Measurements from ENCODE around the gene OR10W1.

The OR10W1 gene

GRCh38 chr11:58268142-58268541 is at the start of gene OR10W1:
Gene OR10W1, minus strand, starts transcription at chr11:58268260. Its CDS starts 402 bp downstream, at chr11:58267858.
- in situ Hi-C loops (cut with MboI; ENCODE audit: low sequenced_read_pairs, unreplicated experiment): no loop called here
- no peak for DNase-seq (ENCODE audit: low spot score)
- no peak for TF ChIP-seq CTCF (IDR thresholded peaks at IDR 0.05; ENCODE audit: borderline replicate concordance, control extremely low read depth, extremely low read depth, insufficient read depth, missing control alignments)

- in situ Hi-C loops (cut with MboI; ENCODE audit: low sequenced_read_pairs, unreplicated experiment): no loop called here
- no peak for DNase-seq (ENCODE audit: low spot score)
- TF ChIP-seq CTCF (IDR thresholded peaks at IDR 0.05; ENCODE audit: borderline replicate concordance, control extremely low read depth, extremely low read depth, insufficient read depth, missing control alignments): no peak
These were observed 48.1 kb upstream of the OR10W1 start for GRCh38 chr11:58316142-58316541.

DNA sequence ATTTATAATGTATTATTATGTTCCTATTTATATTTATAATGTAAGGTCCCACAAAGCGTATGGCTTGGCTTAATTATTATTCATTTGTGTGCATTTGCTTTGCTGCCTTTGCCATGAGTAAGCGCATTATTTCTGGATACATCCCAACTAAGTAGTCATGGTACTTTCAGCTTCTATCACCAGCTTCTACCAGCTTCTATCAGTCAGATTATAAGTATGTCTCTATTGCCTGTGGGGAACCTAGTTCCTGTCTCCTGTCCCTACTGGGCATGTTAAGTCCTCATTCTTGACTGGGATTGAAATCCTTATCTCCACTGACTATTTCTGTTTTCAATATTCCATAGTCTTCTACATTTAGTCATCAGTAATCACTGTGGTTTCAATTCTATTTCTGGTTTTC is 33.5 kb upstream of the OR10W1 start:
- in situ Hi-C loops (cut with MboI; ENCODE audit: low sequenced_read_pairs, unreplicated experiment): no loop called here
- TF ChIP-seq CTCF (IDR thresholded peaks at IDR 0.05; ENCODE audit: borderline replicate concordance, control extremely low read depth, extremely low read depth, insufficient read depth, missing control alignments): no peak
- no peak for DNase-seq (ENCODE audit: low spot score)

DNA sequence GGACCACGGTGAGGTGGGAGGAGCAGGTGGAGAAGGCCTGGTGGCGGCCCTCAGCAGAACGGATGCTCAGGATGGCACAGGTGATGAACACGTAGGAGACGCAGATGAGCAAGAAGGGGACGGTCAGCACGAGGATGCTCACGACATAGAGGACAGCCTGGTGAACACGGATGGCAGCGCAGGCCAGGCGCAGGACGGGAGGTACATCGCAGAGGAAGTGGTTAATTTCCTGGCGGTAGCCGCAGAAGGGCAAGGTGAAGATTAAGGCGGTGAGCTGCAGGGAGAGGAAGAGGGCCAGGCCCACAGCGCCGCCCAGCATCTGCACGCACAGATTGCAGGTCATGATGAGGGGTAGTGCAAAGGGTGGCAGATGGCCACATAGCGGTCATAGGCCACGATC is 24.0 kb upstream of the OR10W1 start:
- no peak for TF ChIP-seq CTCF (IDR thresholded peaks at IDR 0.05; ENCODE audit: borderline replicate concordance, control extremely low read depth, extremely low read depth, insufficient read depth, missing control alignments)
- in situ Hi-C loops (cut with MboI; ENCODE audit: low sequenced_read_pairs, unreplicated experiment): no loop called here
- no peak for DNase-seq (ENCODE audit: low spot score)

DNA sequence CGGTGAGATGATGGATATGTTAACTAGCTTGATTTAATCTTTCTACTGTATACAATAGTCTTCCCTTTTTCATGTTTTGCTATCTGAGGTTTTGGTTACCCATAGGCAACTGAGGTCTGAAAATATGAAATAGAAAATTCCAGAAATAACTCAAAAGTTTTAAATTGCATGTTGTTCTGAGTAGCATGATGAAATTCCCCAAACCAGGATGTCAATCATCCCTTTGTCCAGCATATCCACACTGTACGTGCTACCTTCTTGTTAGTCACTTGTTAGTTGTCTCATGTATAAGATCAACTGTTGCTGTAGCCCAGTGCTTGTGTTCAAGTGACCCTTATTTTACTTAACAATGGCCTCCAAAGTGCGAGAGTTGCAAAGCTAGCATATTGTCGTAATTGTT is 21.2 kb upstream of the OR10W1 start:
- TF ChIP-seq CTCF (IDR thresholded peaks at IDR 0.05; ENCODE audit: borderline replicate concordance, control extremely low read depth, extremely low read depth, insufficient read depth, missing control alignments): no peak
- no peak for DNase-seq (ENCODE audit: low spot score)
- in situ Hi-C loops (cut with MboI; ENCODE audit: low sequenced_read_pairs, unreplicated experiment): no loop called here

- in situ Hi-C loops (cut with MboI; ENCODE audit: low sequenced_read_pairs, unreplicated experiment): no loop called here
- peak; percentile 44 for DNase-seq (ENCODE audit: low spot score)
- peak; percentile 38 for TF ChIP-seq CTCF (IDR thresholded peaks at IDR 0.05; ENCODE audit: borderline replicate concordance, control extremely low read depth, extremely low read depth, insufficient read depth, missing control alignments)
These were observed 18.2 kb upstream of the OR10W1 start for GRCh38 chr11:58286249-58286648.

Data from GM13976 (cell line).